Effector memory CD8-positive, alpha-beta T cell (primary cell): ENCODE measurements around the gene KIF18B.
A peak's percentile ranks its signal among the peaks of the same experiment; 100 is the strongest.

Experiments
- ATAC-seq: fragments of 150-1000 bp; cut with Tn5 transposase; replicated peaks from 2 replicates; pipeline ENCODE4 v1.10.0; 2021; ENCODE audit warnings: mild to moderate bottlenecking, moderate library complexity
- DNase-seq, 3 experiments: peaks; one replicate each; pipeline ENCODE4 v3.0.0; 2021
- H3K27ac Mint-ChIP-seq, 2 donors: one replicate each; pipeline ENCODE4 v1.8.0; 2022; ENCODE audit warnings: mild to moderate bottlenecking in 2 of 2, mixed read lengths in 2 of 2, moderate library complexity in 2 of 2
- H3K27me3 Mint-ChIP-seq, 2 donors: one replicate each; pipeline ENCODE4 v1.8.0; 2022; ENCODE audit warnings: mixed read lengths in 2 of 2
- H3K36me3 Mint-ChIP-seq: one replicate; pipeline ENCODE4 v1.8.0; 2022; ENCODE audit warnings: mild to moderate bottlenecking, moderate library complexity, mixed read lengths; ENCODE audit not compliant: insufficient read depth
- H3K4me1 Mint-ChIP-seq, 2 donors: one replicate each; pipeline ENCODE4 v1.8.0; 2022; ENCODE audit warnings: low read depth in 2 of 2, mixed read lengths in 2 of 2
- H3K4me3 Mint-ChIP-seq, 2 donors: one replicate each; pipeline ENCODE4 v1.8.0; 2022; ENCODE audit warnings: mild to moderate bottlenecking in 2 of 2, mixed read lengths in 2 of 2, moderate library complexity in 2 of 2
- H3K9me3 Mint-ChIP-seq, 2 donors: one replicate each; pipeline ENCODE4 v1.8.0; 2022; ENCODE audit warnings: mixed read lengths in 2 of 2

Gene KIF18B

DNA sequence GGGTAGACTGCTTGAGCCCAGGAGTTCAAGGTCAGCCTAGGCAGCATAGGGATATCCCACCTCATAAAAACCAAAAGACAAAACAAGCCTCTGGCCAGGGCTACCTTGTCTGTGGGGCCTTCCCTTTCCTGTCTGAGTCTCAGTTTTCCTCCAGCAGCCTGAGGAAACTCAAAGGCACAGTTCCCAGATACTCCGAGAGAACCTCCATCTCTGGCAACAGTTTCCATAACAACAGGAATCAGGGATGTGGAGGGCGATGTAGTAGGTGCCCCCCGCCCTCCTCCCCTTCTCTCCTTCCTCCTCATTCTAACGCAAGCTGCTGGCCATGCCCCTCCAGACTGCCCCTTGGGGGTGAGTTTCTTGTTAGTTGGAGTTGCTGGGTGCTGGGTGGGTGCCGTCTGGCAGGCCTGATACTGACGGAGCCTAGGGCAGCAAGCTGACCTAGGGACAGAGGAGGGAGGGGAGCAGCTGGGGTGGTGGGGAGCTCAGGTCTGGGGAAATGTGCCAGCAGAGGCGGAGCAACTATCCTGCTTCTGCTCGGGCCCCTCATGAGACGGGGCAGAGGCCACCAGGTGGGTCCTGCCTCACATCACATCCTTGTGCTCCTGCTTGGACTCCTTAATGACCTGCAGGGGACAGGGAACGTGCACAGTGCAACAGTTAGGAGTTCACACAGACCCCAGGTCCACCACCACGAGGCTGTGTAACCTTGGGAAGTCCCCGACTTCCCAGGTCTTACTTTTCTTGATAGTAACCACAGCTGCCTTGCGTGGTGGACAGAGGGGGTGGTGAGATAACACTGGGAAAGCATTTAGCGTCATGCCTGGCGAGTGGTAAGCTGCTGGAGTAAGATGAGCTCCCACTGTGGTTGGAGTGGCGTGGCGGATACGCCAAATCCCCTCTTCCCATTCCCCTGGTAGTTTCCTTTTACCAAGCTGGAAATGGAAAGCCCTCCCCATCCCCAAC, 40.5 kb downstream of the KIF18B start:
- peaks cover 15 to 35% of the 10 kb centered on the region in 2 donors for H3K27me3 Mint-ChIP-seq
- no peaks in the 10 kb centered on the region for H3K9me3 Mint-ChIP-seq
- ATAC-seq: no peak
- no peak overlapping the region for H3K27ac Mint-ChIP-seq
- H3K4me1 Mint-ChIP-seq: peaks cover 4 to 5% of the 10 kb centered on the region in 2 donors
- DNase-seq: no peak
- no peak overlapping the region for H3K4me3 Mint-ChIP-seq
- H3K36me3 Mint-ChIP-seq: no peaks in the 10 kb centered on the region

DNA sequence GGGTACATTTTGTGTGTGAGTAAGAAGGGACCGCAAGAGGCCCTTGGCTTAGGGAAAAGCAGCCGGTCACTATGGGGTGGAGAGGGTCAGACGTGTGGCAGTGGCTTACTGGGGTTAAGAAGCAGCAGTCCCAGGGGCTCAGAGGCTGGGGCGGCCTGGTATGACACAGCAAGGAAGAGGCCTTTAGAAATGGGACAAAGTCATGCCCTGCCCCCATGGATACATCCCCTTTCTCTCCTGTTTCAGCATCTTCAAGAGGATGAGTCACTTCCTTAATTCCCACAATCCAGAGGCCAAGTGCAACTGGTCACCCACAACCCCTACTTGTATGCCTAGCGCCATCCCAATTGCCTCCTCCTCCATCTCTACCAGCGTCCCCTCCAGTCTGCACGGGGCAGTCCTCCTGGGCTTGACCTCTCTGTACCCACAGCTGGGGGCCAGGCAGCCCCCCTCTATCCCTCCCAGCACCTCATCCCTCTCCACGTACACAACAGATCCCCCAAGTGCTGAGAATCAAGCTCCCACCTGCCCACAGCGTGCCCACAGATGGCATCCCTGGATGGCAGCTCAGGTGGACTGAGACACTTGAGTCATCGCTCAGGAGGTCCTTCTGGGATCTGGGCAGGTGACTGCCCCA, 41.4 kb downstream of the KIF18B start:
- Mint-ChIP-seq H3K4me1 (peaks cover 4 to 5% of the 10 kb centered on the region in 2 donors), H3K27ac (no peak overlapping the region), H3K4me3 (no peak overlapping the region), H3K36me3 (no peaks in the 10 kb centered on the region), H3K27me3 (peaks cover 15 to 28% of the 10 kb centered on the region in 2 donors), H3K9me3 (no peaks in the 10 kb centered on the region)
- ATAC-seq (no peak), DNase-seq (no peak)

DNA sequence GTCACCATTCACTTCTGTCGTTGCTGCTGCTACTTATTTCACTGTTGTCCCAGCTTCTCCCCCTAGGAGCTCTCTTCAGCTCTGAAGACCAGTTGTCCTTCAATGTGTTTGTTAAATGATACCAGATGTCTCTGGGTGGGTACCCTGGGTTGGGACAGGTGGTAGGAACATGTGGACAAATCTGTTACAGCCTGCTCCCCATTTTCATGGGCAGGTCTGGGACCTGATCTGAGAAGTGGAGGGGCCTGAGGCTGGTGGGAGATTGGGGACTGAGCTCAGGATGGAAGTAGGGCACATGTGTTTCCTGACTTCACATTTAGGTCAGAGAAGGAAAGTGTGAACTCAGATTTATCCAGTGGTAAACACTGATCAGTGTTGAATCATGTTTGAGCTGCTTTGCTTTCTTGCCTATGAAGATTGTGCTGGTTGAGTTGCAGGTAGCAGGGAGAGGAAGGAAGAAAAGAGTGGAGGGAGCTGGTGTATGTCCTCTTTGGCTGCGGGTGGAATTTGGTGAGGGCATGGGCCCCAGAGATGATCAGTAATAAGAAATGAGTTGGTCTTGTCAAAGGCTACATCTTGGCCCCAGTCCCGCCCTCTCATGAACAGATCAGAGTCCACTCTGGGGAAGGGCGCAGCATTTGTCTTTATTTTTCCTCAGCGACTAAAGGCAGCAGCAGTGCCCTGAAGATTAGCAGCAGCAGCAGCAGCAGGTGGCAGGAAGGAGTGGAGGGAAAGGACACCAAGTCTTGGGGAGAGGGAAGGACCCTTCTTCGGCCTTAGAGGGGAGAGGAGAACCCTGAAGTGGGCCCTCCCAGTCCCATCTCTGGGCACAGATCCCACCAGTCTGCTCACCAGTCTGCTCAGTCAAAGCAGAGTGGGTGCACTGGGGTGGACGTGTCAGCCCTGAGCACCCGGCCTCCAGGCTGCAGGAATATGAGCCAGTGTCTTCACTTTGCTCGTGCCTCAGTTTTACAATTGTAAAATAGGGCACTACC, 42.3 kb downstream of the KIF18B start:
- DNase-seq (no peak), ATAC-seq (no peak)
- no peaks in the 10 kb centered on the region for H3K4me1 Mint-ChIP-seq
- H3K27me3 Mint-ChIP-seq: peaks cover 10 to 21% of the 10 kb centered on the region in 2 donors
- H3K4me3 Mint-ChIP-seq: no peak overlapping the region
- H3K9me3 Mint-ChIP-seq: no peaks in the 10 kb centered on the region
- H3K27ac Mint-ChIP-seq: no peak overlapping the region
- peaks cover 2% of the 10 kb centered on the region for H3K36me3 Mint-ChIP-seq

DNA sequence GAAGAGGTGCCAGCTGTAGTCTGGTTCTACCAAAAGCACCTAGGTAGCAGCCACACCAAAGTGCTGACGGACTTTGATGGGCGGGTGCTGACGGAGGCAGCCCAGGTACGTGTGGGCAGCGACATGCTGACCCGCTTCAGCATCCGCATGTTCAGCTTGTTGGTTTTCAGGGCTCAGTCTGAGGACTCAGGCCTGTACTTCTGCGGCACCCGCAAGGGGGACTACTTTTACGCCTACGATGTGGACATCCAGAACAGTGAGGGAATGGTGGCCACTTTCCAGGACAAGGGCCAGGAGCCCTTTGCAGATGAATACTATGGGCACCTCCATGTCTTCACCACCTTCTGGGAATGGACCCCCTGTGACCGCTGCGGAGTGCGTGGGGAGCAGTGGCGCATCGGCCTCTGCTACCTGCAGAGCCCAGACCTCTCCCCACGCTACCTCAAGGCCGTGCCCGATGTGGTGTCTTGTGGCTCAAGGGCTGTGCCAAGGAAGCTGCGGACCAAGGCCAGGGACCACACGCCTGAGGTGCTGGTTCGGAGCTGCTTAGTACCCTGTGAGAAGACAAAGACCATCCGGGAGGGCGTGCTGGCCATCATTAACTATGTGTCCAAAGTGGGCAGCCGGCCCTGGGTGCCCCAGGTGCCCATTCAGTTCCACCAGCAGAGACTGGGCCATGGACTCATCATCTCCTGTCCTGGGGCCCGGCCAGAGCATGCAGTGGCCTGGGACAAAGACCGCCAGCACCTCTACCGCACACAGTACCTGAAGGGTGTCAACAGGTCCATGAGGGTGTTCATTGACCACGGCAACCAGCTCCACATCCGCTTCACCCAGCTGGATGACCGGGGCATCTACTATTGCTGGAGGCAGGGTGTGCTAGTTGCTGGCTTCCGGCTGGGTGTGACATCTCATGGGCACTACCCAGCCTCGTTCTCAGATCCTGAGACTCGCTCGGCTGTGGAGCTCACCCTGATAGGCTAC, 43.3 kb downstream of the KIF18B start:
- ATAC-seq (no peak), DNase-seq (no peak)
- Mint-ChIP-seq H3K4me1 (peaks cover 3 to 7% of the 10 kb centered on the region in 2 donors), H3K4me3 (no peak overlapping the region), H3K27ac (no peak overlapping the region), H3K27me3 (peaks cover 10 to 20% of the 10 kb centered on the region in 2 donors), H3K9me3 (no peaks in the 10 kb centered on the region), H3K36me3 (peaks cover 11% of the 10 kb centered on the region)

DNA sequence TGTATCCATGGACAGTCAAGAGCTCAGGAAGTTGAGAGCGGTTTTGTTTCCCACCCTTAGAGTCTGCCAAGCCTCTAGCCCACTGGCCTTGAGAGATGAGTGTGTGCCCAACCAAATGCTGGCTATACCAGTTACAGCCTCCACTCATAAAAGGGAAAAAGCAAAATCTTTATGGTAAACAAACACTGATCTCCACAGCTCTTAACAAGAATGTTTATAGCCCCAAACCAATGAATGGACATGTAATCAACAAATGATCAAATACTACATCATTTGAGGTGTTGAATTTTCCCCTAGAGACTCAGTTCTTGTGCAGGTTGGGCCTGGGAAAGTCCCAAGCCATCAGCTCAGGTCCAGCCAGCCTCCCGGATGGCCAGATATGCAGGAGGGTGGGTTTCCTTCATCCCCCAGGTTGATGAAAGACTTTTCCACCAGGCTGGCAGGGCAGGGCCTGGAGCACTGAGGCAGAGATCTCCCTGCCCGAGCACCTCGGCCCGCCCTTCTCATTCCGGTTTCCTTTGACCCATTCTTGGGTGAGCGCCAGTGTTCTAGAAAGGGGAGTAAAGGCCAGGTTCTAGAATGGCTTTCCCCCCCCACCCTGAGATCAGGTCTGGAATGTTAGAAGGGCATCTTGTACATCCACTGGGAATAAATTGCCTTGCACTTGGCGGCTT, 44.4 kb downstream of the KIF18B start:
- ATAC-seq (no peak), DNase-seq (no peak)
- H3K27me3 Mint-ChIP-seq: peaks cover 10 to 20% of the 10 kb centered on the region in 2 donors
- H3K4me3 Mint-ChIP-seq: no peak overlapping the region
- H3K36me3 Mint-ChIP-seq: peaks cover 18% of the 10 kb centered on the region
- H3K4me1 Mint-ChIP-seq: peaks cover 9 to 14% of the 10 kb centered on the region in 2 donors
- H3K9me3 Mint-ChIP-seq: no peaks in the 10 kb centered on the region
- no peak overlapping the region for H3K27ac Mint-ChIP-seq

DNA sequence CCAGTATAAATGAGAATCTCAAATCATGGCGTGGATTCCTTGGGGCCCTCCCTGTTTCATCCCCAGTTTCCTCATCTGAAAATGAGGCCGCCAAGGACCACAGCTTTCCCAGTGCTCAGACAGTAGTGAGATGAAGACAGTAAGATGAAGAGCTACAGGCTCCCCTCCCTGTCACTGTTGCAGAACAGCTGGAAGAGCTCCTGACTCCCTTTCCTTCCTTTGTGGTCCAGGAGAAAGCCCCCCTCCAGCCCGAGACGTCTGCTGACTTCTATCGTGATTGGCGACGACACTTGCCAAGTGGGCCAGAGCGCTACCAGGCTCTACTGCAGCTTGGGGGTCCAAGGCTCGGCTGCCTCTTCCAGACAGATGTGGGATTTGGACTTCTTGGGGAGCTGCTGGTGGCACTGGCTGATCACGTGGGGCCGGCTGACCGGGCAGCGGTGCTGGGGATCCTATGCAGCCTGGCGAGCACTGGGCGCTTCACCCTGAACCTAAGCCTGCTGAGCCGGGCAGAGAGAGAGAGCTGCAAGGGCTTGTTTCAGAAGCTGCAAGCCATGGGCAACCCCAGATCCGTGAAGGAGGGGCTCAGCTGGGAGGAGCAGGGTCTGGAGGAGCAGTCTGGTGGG, 45.3 kb downstream of the KIF18B start:
- Mint-ChIP-seq H3K4me3 (no peak overlapping the region), H3K27me3 (peaks cover 10 to 18% of the 10 kb centered on the region in 2 donors), H3K4me1 (peaks cover 9 to 15% of the 10 kb centered on the region in 2 donors), H3K27ac (no peak overlapping the region), H3K36me3 (peaks cover 18% of the 10 kb centered on the region), H3K9me3 (no peaks in the 10 kb centered on the region)
- DNase-seq (no peak), ATAC-seq (no peak)

DNA sequence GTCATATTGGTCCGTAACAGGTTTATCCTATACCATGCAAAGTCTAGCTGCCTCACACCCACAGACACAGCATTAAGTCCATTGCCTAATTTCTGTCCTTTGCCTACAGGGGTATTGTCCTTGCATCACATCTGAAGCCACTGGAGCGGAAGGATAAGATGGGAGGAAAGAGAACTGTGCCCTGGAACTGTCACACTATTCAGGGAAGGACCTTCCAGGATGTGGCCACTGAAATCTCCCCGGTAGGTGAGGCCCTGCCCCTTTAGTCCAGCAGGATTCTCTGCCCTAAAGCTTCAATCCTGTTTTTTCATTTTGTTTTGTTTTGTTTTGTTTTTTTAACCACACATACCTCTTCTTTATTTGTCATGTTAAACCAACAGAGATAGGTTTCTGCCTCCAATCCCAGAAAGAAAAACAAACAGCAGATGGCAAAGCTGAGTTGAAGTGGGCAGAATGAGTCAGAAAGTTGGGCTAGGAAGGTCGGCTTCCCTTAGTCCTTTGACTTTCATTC, 46.1 kb downstream of the KIF18B start:
- Mint-ChIP-seq H3K4me3 (no peak overlapping the region), H3K36me3 (peaks cover 22% of the 10 kb centered on the region), H3K27ac (no peak overlapping the region), H3K9me3 (no peaks in the 10 kb centered on the region), H3K4me1 (peaks cover 9 to 15% of the 10 kb centered on the region in 2 donors), H3K27me3 (peaks cover 8 to 10% of the 10 kb centered on the region in 2 donors)
- ATAC-seq: no peak
- DNase-seq: no peak

DNA sequence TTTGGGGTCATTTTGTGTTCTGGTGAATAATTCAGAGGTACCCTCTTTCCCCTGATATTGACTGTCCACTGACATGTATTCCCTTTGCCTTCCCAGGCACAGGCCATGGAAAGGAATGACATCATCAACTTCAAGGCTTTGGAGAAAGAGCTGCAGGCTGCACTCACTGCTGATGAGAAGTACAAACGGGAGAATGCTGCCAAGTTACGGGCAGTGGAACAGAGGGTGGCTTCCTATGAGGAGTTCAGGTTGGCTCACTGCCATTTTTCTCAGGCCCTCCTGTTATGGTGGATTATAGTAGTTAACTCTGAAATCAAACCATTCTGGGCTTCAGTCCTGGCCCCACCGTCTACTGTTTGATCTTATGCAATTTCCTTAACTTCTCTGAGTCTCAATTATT, 46.7 kb downstream of the KIF18B start:
- H3K27me3 Mint-ChIP-seq: peaks cover 2 to 5% of the 10 kb centered on the region in 2 donors
- DNase-seq (no peak), ATAC-seq (no peak)
- no peak overlapping the region for H3K4me3 Mint-ChIP-seq
- peaks cover 13 to 19% of the 10 kb centered on the region in 2 donors for H3K4me1 Mint-ChIP-seq
- no peaks in the 10 kb centered on the region for H3K9me3 Mint-ChIP-seq
- H3K36me3 Mint-ChIP-seq: peaks cover 25% of the 10 kb centered on the region
- H3K27ac Mint-ChIP-seq: peak overlapping the region; percentile 99 to 100

DNA sequence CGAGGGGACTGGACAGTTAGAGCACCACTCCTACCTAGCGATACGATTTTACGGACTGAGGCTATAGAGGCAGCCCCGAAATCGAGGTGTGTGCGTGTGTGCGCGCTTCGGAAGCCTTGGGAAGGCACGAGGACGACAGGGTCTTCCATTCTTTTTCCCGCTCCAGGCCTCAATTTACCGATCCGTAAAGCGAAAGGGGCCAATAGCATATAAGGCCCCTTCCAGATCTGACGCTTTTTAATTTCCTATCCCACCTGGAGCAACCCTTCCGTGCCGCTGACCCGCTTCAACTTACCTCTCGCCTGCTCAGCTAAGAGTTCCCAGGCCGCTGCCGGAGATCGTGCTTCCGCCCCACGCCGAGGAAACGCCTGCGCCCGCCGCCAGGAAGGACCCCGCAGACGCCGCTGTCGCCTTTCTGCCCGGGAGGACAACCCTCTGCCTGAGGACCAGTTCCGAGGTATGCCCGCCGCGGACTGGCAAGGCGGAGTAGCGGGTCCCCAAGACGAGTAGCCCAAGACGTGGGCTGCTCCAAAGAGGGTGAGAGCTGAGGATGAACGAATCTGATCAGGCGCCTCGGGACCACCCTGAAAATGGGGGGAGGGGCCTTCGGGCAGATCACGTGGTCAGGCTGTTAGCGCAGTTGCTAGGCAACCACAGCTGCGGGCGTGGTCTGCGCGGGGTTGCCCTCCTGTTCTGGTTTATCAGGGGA, 48.3 kb downstream of the KIF18B start, which contains the start of gene EFTUD2:
Gene EFTUD2, minus strand, starts transcription at position 372 of the 709 bp plus-strand sequence. CDS start 4,924 bp downstream, outside the sequence.
- Mint-ChIP-seq H3K4me1 (peaks cover 17 to 24% of the 10 kb centered on the region in 2 donors), H3K27ac (peak within 1 kb of the TSS; percentile 99 to 100), H3K4me3 (peak within 1 kb of the TSS; percentile 85 to 95), H3K36me3 (peaks cover 33% of the 10 kb centered on the region), H3K27me3 (no peaks in the 10 kb centered on the region), H3K9me3 (no peaks in the 10 kb centered on the region)
- ATAC-seq (peak; percentile 91), DNase-seq (peak; percentile 94 to 98 (median 94))

DNA sequence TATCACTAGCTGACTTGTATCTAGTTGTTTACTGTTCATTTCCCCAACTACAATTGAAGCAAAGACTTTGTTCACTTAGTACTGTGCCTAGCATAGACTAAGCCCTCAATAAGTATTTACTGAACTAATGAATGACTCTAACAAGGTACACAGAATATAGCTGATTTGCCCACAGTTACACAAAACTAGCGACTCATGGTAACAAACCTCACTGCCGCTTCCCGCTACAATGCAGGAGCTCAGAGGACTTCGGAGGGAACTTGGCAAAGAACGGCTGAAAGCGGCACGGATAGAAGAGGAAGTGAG, 48.9 kb downstream of the KIF18B start:
- Mint-ChIP-seq H3K27ac (peak overlapping the region; percentile 99 to 100), H3K9me3 (no peaks in the 10 kb centered on the region)
- no peak for ATAC-seq

DNA sequence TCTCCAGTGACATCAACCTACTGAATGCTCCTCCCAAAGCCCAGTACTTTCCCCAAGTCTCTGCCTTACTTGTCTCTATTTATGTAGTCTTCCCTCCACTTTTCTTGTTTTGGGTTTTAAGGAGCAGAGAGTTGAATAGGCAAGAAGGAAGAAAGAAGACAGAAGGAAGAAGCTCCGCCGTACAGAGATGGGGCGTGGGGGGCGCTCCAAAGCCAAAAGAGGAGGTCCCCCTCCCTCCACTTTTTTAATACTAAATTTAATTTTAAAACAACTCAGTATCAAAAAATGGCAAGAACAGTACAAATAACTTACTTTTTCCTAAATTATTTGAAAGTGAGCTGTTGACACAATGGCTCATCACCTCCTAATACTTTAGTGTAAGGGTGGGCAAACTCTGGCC, 52.9 kb downstream of the KIF18B start:
- no peak overlapping the region for H3K27ac Mint-ChIP-seq
- DNase-seq: no peak
- H3K9me3 Mint-ChIP-seq: no peaks in the 10 kb centered on the region
- peaks cover 48% of the 10 kb centered on the region for H3K36me3 Mint-ChIP-seq
- peaks cover 20 to 29% of the 10 kb centered on the region in 2 donors for H3K4me1 Mint-ChIP-seq
- H3K27me3 Mint-ChIP-seq: no peaks in the 10 kb centered on the region
- no peak for ATAC-seq
- H3K4me3 Mint-ChIP-seq: no peak overlapping the region

More for the DNA sequence above, 48.9 kb downstream of the KIF18B start:
- H3K36me3 Mint-ChIP-seq: peaks cover 36% of the 10 kb centered on the region
- H3K27me3 Mint-ChIP-seq: no peaks in the 10 kb centered on the region
- H3K4me3 Mint-ChIP-seq: peak overlapping the region; percentile 85 to 95
- H3K4me1 Mint-ChIP-seq: peaks cover 17 to 24% of the 10 kb centered on the region in 2 donors
- DNase-seq: no peak
